ENCODE measurements around the gene MAJIN. TPM values are rescaled to one million over a fixed set of nuclear protein-coding genes. Genes with fewer than 3 reads are reported as not detected.

The MAJIN gene
- total and polyA plus RNA-seq, 9 of the 15 experiments (the other 6 are each of a cell fraction or from before 2014, with no cell fraction given): 0.17 to 0.83 (median 0.24) TPM; not detected in 2

- TF ChIP-seq RBM15 (IDR thresholded peaks at IDR 0.05; ENCODE audit: insufficient read depth, low read length) (no peak), SMARCE1 (IDR thresholded peaks at IDR 0.05) (peak; percentile 43), NR1H2 (CRISPR knock-in tag; IDR thresholded peaks at IDR 0.05) (no peak), ZNF431 (CRISPR knock-in tag; IDR thresholded peaks at IDR 0.05) (no peak), USF2 (CRISPR knock-in tag; IDR thresholded peaks at IDR 0.05) (no peak), POLR3G (IDR thresholded peaks at IDR 0.05; ENCODE audit: extremely low read depth, insufficient read length, insufficient replicate concordance) (no peak), ZNF3 (CRISPR knock-in tag; IDR thresholded peaks at IDR 0.05) (no peak), ZNF583 (CRISPR knock-in tag; IDR thresholded peaks at IDR 0.05) (no peak), BRF1 (IDR thresholded peaks at IDR 0.05; ENCODE audit: borderline replicate concordance, extremely low read depth, insufficient read length) (no peak), ESRRA (IDR thresholded peaks at IDR 0.05; ENCODE audit: borderline replicate concordance, low read depth) (peak; percentile 27), GMEB1 (CRISPR knock-in tag; IDR thresholded peaks at IDR 0.05) (peak; percentile 83), MAX (CRISPR knock-in tag; IDR thresholded peaks at IDR 0.05) (peak; percentile 10; the same call in 1 of the 2 replicates), CGGBP1 (CRISPR knock-in tag; IDR thresholded peaks at IDR 0.05) (no peak), ZNF232 (CRISPR knock-in tag; IDR thresholded peaks at IDR 0.05) (no peak), CC2D1A (IDR thresholded peaks at IDR 0.05) (no peak), HDAC1 (IDR thresholded peaks at IDR 0.05) (peak in 1 of 2 experiments; percentile 81; a peak in 1 of 4 replicates), SRSF9 (IDR thresholded peaks at IDR 0.05; ENCODE audit: borderline replicate concordance, low read depth, low read length) (no peak), ZC3H4 (CRISPR knock-in tag; IDR thresholded peaks at IDR 0.05; ENCODE audit: borderline replicate concordance) (no peak), CBX3 (IDR thresholded peaks at IDR 0.05; ENCODE audit: borderline replicate concordance in 1 of 2, low read length in 2 of 2) (no peak; a peak in 1 of 3 replicates), DEAF1 (CRISPR knock-in tag; IDR thresholded peaks at IDR 0.05) (peak; percentile 22; the same call in 1 of the 2 replicates), ZNF41 (CRISPR knock-in tag; conservative IDR thresholded peaks at IDR 0.05) (no peak), PHB (CRISPR knock-in tag; IDR thresholded peaks at IDR 0.05) (no peak), TCF7 (IDR thresholded peaks at IDR 0.05; ENCODE audit: borderline replicate concordance) (no peak), PYGO2 (tag; IDR thresholded peaks at IDR 0.05) (no peak), ZKSCAN1 (IDR thresholded peaks at IDR 0.05; ENCODE audit: low read depth, low read length) (peak; percentile 25; the same call in 1 of the 2 replicates)
These were observed 47.7 kb downstream of the MAJIN start, which contains the start of gene PPP2R5B (continued) for GRCh38 chr11:64923944-64924909.

All from K562 (cell line).